DLD1 (cell line): ENCODE results near the gene TRIM41.
"Not testable (repeated sequence)": the region's sequence is repeated elsewhere in the genome, so short reads cannot be mapped to it uniquely, and the experiment has no call there.

Experiments
- in situ Hi-C: cut with HindIII; loops from 2 replicates; pipeline ENCODE4 v1.10.0; 2017; ENCODE audit warnings: low sequenced_read_pairs

TRIM41 gene

DNA sequence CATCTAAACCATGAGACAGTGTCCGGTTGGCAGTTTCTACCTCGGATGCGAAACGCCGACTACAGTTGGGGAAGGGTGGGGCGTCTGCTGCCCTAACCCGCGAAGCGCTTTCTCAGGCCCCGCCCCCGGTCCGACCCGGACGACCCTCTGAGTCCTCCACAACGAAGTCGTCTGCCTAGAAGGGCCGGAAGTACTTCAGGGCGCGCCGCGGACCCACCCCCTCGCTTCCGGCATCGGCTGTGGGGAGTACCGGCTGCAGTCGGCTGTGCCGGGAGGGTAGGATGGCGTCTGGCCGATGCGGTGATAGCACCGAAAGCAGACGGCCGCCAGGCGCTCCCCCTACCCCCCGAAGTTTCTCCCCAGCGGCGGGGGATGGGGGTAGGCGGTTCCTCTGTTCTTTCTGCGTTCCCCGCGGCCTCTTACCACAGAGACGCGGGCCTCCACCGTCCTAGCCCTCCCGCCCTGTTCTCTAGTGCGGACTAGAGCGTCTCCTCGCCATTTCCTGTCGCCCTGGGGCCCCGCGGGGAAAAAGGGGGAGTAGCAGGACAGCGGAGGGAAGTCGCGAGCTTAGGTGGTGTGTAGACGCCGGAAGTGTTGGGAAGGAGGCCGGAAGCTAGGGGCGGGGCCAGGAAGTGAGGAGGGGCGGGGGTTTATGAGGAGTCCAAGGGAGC is at the start of gene TRIM41:
TRIM41 (plus strand) TSS at position 224 of the 671 bp plus-strand sequence. CDS start 719 bp downstream, outside the sequence.
- in situ Hi-C loops: no loop called here

DNA sequence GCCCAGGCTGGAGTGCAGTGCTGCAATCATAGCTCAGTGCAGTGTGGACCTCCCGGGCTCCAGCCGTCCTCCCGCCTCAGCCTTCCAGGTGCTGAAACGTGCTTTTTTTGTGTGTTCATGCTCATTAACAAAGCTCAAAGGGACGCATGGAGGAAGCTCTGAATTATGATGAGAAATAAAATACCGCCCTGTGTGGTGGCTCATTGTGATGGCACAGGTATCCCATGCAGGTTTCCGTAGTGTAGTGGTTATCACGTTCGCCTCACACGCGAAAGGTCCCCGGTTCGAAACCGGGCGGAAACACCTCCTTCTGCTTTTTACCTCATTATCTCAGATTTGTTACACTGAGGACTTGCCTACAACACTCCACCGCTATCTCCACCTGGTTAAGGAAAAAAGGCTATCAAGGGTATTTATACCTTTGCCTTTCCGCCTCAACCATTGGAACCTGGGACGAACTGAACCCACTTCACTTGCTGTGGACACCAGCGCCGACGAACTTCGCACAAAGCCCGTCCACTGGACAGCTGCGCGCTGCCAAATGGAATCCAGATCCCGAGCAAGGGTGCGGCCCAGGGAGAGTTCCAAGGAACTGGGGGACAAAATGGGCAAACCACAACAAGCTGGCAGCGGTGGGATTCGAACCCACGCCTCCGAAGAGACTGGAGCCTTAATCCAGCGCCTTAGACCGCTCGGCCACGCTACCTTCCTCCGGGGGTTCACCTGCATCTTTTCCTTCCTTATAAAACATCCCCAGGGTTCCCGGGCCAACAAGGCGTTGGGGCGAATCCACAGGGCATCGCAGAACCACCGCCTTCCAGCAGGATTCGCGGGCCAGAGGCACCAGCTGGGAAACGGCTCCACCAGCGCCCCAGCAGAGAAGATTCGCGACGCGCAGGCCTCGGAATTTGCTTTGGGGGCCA is 49.4 kb upstream of the TRIM41 start:
- in situ Hi-C loops: no loop called here

DNA sequence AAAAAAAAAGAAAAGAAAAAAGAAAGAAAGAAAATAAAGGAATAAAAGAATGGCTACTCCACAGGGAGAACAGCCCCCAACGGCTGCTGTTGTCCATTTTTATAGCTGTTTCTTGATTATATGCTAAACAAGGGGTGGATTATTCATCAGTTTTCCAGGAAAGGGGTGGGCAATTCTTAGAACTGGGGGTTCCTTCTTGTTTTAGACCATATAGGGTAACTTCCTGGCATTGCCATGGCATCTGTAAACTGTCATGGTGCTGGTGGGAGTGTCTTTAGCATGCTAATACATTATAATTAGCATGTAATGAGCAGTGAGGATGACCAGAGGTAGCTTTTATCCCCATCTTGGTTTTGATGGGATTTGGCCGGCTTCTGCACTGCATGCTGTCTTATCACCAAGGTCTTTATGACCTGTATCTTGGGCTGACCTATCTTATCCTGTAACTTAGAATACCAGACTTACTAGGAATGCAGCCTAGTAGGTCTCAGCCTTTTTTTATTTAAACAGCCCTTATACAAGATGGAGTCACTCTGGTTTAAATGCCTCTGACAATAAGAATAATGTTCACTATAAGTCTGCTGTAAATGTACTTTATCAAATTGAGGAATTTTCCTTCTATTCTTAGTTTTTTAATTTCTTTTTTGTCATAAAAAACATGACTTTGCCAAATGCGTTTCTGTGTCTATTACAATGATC is 46.7 kb upstream of the TRIM41 start:
- in situ Hi-C loops: no loop called here

- in situ Hi-C loops: not testable (repeated sequence)
Measured at GRCh38 chr5:181177559-181177958, 45.5 kb upstream of the TRIM41 start.

DNA sequence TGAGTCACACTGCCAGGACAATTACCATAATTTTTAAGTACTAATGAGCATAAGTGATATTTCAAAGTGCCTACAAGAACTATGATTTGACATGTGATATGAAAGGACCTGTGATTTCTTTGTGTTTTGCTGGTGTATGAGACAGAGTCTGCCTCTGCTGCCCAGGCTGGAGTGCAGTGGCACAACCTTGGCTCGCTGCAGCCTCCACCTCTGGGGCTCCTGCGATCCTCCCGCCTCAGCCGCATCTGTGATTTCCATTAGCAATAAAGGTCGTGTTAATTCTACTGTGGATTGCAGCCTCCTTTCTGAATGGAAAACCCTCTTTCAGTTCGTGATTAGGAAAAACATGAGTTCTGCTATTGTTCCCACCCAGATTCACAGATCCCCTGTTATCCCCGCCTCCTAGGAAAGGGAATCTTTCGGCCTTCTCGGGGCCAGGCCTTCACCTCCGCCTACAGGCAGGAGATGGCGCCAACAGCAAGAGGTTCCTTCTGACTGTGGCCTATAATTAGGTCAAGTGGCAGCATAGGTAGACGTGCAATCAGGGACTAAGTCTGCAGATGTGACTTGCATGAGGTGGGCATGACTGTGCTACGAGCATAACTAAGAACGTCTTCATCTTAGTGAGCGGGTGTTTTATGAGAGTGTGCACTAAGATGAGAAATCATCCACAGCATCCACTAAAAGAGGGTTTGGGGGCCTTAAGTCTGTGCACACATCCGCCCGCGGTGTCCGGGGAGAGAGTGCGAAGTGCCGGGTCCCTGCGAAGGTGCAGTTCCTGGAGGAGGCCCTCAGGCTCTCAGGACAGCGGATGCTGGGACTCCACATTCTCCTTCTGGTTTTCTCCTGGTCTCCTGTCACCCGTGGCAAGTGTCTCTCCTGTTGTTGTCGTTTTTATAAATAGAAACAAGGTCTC is 41.2 kb upstream of the TRIM41 start:
- in situ Hi-C loops: no loop called here

DNA sequence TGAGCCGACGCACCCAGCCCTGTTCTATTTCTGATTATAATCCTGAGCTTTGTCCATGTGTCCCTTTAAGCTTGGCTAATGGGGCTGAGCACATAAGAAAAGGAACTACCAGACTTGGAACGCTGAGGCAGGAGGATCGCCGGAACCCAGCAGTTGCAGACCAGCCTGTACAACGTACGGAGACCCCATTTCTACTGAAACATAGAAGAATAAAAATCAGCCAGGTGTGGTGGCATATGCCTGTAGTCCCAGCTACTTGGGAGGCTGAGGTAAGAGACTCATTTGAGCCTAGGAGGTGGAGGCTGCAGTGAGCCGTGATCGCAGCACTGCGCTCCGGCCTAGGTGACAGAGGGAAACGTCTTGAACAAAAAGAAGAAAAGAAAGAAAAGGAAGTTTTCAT is 40.4 kb upstream of the TRIM41 start:
- in situ Hi-C loops: no loop called here

- in situ Hi-C loops: no loop called here
Measured at GRCh38 chr5:181184845-181185216, 38.2 kb upstream of the TRIM41 start.

GRCh38 chr5:181185560-181185959 is 37.5 kb upstream of the TRIM41 start:
- in situ Hi-C loops: no loop called here

DNA sequence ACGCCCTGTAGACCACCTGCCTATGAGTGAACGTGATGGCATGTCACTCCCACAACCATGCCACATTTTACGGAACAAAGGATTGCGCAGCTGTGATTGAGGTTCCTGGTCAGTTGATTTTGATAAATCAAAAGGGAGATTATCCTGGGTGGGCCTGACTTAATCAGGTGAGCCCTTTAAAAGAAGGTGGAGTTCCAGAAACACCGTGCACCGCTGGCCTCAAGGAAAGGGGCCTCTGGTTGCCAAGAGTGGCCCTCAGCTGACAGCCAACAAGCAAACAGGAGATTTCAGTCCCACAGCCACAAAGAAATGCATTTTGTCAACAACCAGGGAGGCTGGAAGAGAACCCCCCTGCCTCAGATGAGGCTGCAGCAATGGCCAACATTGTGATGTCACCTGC is 37.1 kb upstream of the TRIM41 start:
- in situ Hi-C loops: no loop called here

- in situ Hi-C loops: no loop called here
Measured at GRCh38 chr5:181186986-181187499, 36.0 kb upstream of the TRIM41 start.

DNA sequence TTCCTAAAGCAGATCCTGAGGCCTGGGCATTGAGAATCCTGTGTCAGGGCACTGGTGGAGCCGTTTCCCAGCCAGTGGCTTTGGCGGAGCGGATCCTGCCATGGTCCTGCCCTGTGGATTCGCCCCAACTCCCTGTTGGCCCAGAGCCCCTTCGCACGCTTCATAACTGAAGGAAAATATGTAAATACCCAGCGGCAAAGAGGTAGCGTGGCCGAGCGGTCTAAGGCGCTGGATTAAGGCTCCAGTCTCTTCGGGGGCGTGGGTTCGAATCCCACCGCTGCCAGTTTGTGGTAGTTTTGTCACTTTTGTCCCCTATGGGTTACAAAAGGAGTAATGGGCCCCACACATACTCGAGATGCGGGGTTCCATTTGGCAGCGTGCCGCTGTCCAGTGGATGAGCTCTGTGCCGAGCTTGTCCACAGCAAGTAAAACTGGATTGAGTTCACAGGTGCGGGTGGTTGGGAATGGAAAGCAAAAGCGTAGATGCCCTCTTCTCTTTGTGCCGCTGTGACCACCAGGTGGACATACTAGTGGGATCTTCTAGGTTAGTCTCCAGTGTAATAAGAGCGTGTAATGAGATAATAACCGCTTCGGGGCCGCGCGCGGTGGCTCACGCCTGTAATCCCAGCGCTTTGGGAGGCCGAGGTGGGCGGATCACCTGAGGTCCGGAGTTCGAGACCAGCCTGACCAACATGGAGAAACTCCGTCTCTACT is 35.4 kb upstream of the TRIM41 start:
- in situ Hi-C loops: no loop called here

DNA sequence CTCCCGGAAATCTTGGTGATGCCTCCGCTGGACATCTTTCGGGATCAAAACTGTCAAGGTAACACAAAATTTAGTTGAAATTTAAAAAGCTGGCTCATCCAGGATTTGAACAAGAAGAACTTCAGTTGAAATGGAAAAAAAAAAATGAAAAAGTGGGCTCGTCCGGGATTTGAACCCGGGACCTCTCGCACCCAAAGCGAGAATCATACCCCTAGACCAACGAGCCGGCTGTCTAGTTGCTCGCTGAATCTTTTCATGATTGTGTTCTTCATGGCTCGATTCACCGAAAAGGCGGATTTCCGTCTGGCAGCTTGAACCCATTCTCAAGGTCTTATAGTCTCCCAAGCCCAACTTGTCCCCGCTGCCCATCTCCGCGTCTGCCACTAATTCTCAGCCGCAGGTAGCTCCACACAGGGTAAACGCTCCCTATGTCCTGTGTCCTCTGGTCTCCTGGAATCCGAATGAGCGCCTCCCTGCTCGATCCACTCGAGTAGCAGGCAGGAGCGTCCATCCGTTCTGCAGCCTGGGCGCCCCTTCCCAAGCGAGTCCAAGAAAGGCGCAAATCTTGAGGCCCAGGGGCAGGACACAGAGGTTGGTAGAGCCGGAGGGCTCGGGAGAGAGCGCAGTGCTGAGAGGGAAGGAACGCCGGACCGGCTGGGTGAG is 34.2 kb upstream of the TRIM41 start:
- in situ Hi-C loops: no loop called here

- in situ Hi-C loops: no loop called here
Measured at GRCh38 chr5:181189363-181189961, 33.6 kb upstream of the TRIM41 start.

DNA sequence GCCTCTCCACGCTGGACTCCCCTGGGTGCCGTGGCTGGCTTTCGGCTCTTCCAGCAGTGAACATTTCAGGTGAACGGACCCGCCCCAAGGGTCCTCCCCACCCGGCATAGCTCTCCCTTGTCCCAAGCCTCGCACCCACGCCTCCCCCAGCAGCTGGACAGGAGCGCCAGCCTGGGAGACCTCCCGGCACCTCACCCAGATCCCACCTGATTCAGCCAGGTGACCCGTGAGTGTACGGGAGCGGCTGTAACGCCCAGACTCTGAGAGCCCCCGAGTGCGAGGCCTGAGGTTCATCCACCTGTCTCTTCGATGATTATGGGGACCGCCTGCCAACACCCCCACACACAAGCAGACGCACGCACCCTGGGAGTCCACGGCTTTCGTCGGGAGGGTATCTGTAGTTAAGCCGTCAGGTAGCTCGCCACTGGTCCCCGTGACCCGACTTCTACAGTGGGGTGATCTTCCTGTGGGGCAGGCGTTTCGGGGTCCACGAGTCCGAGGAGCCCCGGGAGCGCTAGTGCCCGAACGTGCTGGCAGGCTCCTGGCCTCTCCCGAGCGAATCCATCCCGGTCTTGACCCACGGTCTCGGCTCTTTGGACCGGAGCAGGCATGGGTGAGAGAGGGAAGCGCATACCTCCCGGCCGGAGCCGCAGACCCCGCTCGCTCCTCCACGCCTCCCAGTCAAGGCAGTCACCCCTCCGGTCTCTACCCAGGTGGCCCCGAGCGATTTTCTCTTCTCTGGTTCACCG is 32.9 kb upstream of the TRIM41 start:
- in situ Hi-C loops: no loop called here

- in situ Hi-C loops: no loop called here
Measured at GRCh38 chr5:181190711-181191525, 32.2 kb upstream of the TRIM41 start.

DNA sequence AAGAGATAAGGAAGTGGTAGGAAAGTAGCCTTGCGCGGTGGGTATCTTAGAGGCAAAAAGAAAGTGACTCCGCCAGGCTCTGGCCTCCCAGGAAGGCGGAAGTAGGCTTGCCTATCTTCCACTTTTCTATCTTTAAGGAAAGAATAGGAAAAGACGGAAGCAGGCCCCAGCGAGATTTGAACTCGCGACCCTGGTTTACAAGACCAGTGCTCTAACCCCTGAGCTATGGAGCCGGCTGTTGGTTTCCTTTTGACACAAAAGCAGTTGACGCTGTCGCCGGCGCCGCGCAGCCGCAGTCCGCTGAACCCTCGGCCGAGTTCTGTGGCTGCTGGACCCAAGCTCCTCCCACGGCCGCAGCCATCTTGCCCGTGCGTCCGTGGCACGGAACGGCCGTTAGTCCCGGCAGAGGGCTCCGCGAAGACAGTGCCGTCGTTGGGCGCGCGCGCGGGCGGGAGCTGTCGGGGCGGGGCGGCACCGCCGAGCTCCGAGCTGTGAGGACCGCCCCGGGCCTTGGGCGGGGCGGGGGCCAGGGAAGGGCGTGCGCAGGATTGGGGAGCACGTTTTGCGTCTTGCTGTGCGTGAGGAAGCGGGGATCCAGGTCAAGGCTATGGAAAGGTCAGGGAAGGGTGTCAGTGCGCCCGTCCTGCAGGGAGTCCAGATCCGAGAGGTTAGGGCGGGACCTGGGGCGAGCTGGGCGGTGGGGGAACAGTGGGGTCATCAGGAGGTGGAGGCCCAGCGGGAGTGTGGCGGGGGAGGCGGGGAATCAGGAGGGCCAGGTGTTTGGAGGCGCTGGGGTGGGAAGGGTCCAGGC is 31.4 kb upstream of the TRIM41 start:
- in situ Hi-C loops: no loop called here
